ENCODE measurements around the gene PKN2.

The PKN2 gene

GRCh38 chr1:88883156-88883555, 199.1 kb downstream of the PKN2 start:
- no peak overlapping the region for H3K4me3 ChIP-seq (replicated peaks; ENCODE audit: low read depth, low read length)
- no peak for DNase-seq (ENCODE audit: low read depth)
- TF ChIP-seq CTCF (IDR thresholded peaks at IDR 0.05; ENCODE audit: low read length, missing control alignments): no peak

All from fibroblast of pulmonary artery (primary cell).